GM12878 (cell line): ENCODE data around the gene VSIG10.

Experiments used
- CBX5 ChIP-seq: sonication (generic); IDR thresholded peaks from 2 replicates; pipeline ENCODE4 v1.6.1; 2016; ENCODE audit warnings: low read depth, moderate library complexity, mild to moderate bottlenecking, inconsistent platforms
- CTCF ChIP-seq, 3 experiments: IDR thresholded peaks in 2 of 3; conservative IDR thresholded peaks in 1 of 3; 2 replicates each; pipeline ENCODE4 v1.5.1; 2011; ENCODE audit warnings: low read depth in 3 of 3, low read length in 3 of 3, mild to moderate bottlenecking in 3 of 3, control low read depth in 2 of 3, moderate library complexity in 2 of 3, inconsistent platforms in 1 of 3, mixed read lengths in 1 of 3; ENCODE audit not compliant: control insufficient read depth in 2 of 3, insufficient read depth in 1 of 3; ENCODE audit errors: extremely low read depth in 1 of 3
- ELK1 ChIP-seq: IDR thresholded peaks from 2 replicates; pipeline ENCODE4 v1.6.1; 2012; ENCODE audit warnings: low read depth, low read length, improper control_type of control experiment
- EZH2 ChIP-seq: IDR thresholded peaks from 2 replicates; pipeline ENCODE4 v1.6.1; 2012; ENCODE audit warnings: low read depth, mild to moderate bottlenecking, control low read depth, inconsistent platforms, low read length, borderline replicate concordance; ENCODE audit not compliant: control insufficient read depth
- REST ChIP-seq: IDR thresholded peaks from 2 replicates; pipeline ENCODE4 v1.6.1; 2012; ENCODE audit warnings: mild to moderate bottlenecking, low read depth, low read length
- SIX5 ChIP-seq: IDR thresholded peaks from 2 replicates; pipeline ENCODE4 v1.6.1; 2011; ENCODE audit warnings: mild to moderate bottlenecking, low read depth, low read length, moderate library complexity; ENCODE audit not compliant: severe bottlenecking
- SMC3 ChIP-seq: IDR thresholded peaks from 2 replicates; pipeline ENCODE4 v1.6.1; 2011; ENCODE audit warnings: low read length, improper control_type of control experiment, borderline replicate concordance
- SPI1 ChIP-seq: IDR thresholded peaks from 2 replicates; pipeline ENCODE4 v1.6.1; 2011; ENCODE audit warnings: low read depth, mild to moderate bottlenecking, low read length, moderate library complexity, borderline replicate concordance; ENCODE audit not compliant: insufficient read depth
- STAT3 ChIP-seq: IDR thresholded peaks from 2 replicates; pipeline ENCODE4 v1.6.1; 2011; ENCODE audit warnings: low read depth, low read length, improper control_type of control experiment
- SUPT20H ChIP-seq: IDR thresholded peaks from 2 replicates; pipeline ENCODE4 v1.6.1; 2011; ENCODE audit warnings: low read depth, mild to moderate bottlenecking, low read length, moderate library complexity, borderline replicate concordance; ENCODE audit not compliant: control insufficient read depth
- TCF7 ChIP-seq: IDR thresholded peaks from 2 replicates; pipeline ENCODE4 v1.6.1; 2014; ENCODE audit warnings: antibody characterized with exemption, borderline replicate concordance

- no peak for TF ChIP-seq SPI1
- TF ChIP-seq CTCF (IDR thresholded peaks at IDR 0.05 in 2 of 3, conservative IDR thresholded peaks at IDR 0.05 in 1 of 3; ENCODE audit: control insufficient read depth in 2 of 3, extremely low read depth in 1 of 3, insufficient read depth in 1 of 3, low read depth in 3 of 3, low read length in 3 of 3): no peak
- TF ChIP-seq TCF7: no peak
- no peak for TF ChIP-seq REST
- TF ChIP-seq ELK1: no peak
- no peak for TF ChIP-seq SIX5
- TF ChIP-seq SUPT20H: no peak
- TF ChIP-seq STAT3: no peak
- no peak for TF ChIP-seq SMC3
- TF ChIP-seq CBX5: no peak
- no peak for TF ChIP-seq EZH2
Measured at GRCh38 chr12:118044075-118044474, 59.7 kb downstream of the VSIG10 start.
